GM18505 (cell line): ENCODE measurements around the gene CDCA3.
A peak's percentile ranks its signal among the peaks of the same experiment; 100 is the strongest.
"Not testable (repeated sequence)": the region's sequence is repeated elsewhere in the genome, so short reads cannot be mapped to it uniquely, and the experiment has no call there.

Experiments
- ATAC-seq: cut with Tn5 transposase; IDR thresholded peaks from one replicate; pipeline ENCODE4 v1.9.1; 2021; ENCODE audit not compliant: unreplicated experiment
- POLR2A ChIP-seq: IDR thresholded peaks from 4 replicates; pipeline ENCODE4 v1.6.1; 2011; ENCODE audit warnings: borderline replicate concordance; ENCODE audit not compliant: insufficient read depth, insufficient read length; ENCODE audit errors: extremely low read depth

The CDCA3 gene

GRCh38 chr12:6867413-6868210 is 16.5 kb upstream of the CDCA3 start, which contains the start of gene TPI1:
Gene TPI1 (plus strand): TSS chr12:6867531. CDS start chr12:6867567, 36 bp downstream.
- TF ChIP-seq POLR2A = peak; percentile 98
- ATAC-seq = peak; percentile 55

- ATAC-seq = peak; percentile 3
- TF ChIP-seq POLR2A = no peak
Measured at GRCh38 chr12:6866920-6867412, 15.9 kb upstream of the CDCA3 start.

DNA sequence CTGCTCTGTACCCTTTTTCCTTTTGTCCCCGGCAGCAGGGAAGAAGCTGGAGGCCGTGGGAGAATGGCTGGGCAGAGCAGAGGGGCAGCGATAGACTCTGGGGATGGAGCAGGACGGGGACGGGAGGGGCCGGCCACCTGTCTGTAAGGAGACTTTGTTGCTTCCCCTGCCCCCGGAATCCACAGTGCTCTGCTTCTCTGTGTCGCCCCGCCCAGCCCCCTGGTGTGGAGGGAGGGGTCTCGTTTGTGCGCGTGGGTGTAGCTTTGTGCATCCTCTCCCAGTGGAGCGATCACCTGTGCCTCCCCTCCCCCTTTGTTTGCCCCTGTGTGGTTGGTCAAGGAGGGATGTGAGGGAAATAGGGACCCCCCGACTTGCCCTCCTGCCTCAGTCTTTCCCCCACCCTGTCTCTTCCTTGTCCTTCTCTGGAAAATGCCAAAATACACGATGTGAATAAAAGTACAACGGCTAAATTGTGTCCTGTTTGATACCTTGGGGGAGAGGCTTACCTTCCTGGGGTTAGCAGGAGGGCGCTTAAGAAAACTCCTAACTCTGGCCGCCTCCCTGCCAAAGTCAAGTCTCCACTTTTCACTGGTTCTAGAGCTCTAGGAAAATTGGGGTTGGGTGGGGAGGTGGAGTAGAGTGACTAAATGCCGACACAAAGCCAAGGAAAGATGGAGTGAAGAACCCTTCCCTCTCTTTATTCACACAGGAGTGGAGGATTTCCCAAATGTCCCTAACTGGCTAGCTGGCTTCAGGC is 15.3 kb upstream of the CDCA3 start:
- TF ChIP-seq POLR2A = no peak
- no peak for ATAC-seq

GRCh38 chr12:6865307-6865706 is 14.2 kb upstream of the CDCA3 start:
- not testable (repeated sequence) for ATAC-seq

DNA sequence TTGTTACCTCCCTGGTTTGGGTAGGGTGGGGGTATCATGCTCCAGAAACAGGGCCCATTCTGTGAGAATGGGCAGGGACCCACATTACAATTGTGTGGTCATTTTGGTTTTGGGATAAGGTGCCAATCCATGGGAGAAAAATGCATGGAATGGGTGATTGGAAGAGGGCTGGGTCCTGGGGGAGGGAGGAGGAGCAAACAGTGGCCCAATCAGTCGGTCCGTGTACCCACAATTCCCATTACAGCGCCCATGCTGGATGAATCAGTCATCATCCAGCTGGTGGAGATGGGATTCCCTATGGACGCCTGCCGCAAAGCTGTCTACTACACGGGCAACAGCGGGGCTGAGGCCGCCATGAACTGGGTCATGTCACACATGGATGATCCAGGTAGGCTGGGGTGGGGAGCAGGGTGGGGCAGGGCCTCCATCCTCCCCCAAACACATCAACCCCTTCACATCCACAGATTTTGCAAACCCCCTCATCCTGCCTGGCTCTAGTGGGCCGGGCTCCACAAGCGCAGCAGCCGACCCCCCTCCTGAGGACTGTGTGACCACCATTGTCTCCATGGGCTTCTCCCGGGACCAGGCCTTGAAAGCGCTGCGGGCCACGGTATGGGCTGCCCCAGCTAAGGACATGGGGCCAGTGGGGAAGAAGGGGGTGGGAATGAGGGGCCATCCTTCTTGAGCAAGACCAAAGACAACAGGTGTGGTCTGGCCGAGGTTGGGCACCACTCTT is 12.7 kb upstream of the CDCA3 start:
- ATAC-seq = no peak
- TF ChIP-seq POLR2A = no peak

- TF ChIP-seq POLR2A = no peak
- ATAC-seq = no peak
Measured at GRCh38 chr12:6863033-6863432, 11.9 kb upstream of the CDCA3 start.

DNA sequence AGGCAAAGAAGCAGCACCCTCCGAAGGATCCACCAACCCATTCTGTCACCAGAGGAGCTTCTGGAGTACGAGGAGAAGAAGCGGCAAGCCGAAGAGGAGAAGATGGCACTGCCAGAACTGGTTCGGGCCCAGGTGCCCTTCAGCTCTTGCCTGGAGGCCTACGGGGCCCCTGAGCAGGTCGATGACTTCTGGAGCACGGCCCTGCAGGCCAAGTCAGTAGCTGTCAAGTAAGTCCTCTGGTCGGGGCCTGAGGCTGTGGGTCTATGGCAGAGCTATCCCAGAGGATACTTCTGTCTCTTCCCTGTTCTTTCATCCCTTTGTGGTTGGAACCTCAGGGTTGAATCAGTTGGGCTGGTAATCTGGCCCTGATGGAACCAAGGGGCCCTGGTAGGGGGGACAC is 10.3 kb upstream of the CDCA3 start:
- no peak for TF ChIP-seq POLR2A
- no peak for ATAC-seq

- no peak for ATAC-seq
- TF ChIP-seq POLR2A = no peak
Measured at GRCh38 chr12:6860942-6861341, 9.9 kb upstream of the CDCA3 start.

DNA sequence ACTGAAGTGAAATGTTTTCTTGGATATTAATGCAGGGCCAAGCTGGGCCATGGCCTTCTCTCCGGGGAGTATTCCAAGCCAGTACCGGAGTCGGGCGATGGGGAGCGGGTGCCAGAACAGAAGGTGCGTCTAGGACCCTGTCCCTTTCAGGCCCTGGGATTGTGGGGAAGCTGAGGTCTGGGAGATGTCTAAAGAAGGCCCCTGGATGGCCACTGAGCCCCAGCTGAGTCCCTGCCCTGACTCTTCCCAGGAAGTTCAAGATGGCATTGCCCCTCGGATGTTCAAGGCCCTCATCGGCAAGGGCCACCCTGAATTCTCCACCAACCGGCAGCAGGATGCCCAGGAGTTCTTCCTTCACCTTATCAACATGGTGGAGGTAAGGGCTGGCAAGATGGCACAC is 9.0 kb upstream of the CDCA3 start:
- no peak for ATAC-seq
- no peak for TF ChIP-seq POLR2A

DNA sequence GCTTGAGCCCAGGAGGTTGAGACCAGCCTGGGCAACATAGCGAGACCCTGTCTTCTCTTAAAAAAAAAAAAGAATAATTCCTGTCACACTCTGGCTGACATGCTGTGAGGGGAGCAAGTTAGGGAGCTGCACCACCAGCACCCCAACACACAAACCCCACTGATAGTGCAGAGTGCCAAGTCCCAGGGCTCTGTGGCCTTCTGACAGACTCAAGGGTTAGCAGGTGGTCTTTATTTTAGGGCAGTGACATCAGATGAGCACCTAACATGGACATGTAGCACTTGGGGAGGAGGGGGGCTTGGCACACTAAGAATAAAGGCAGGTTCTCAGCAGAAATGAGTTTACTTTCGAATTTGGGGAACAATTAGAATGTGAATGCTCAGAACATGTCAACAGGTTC is 7.7 kb upstream of the CDCA3 start:
- TF ChIP-seq POLR2A = no peak
- ATAC-seq = no peak

DNA sequence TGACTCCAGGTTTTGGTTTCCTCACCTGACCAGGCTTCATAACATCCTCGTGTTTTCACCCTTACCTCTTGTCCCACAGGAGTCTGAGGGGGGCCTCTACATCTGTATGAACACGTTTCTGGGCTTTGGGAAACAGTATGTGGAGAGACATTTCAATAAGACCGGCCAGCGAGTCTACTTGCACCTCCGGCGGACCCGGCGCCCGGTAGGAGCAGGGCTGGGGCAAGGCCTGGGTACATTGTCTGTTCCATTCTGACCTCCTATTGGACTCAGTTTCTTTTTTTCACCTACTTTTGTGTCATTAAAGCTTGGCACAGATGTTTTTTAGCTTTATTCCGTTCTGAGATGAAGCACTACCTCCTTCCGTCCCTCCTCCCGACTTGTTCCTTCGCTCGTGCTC is 4.2 kb upstream of the CDCA3 start:
- no peak for ATAC-seq
- no peak for TF ChIP-seq POLR2A

DNA sequence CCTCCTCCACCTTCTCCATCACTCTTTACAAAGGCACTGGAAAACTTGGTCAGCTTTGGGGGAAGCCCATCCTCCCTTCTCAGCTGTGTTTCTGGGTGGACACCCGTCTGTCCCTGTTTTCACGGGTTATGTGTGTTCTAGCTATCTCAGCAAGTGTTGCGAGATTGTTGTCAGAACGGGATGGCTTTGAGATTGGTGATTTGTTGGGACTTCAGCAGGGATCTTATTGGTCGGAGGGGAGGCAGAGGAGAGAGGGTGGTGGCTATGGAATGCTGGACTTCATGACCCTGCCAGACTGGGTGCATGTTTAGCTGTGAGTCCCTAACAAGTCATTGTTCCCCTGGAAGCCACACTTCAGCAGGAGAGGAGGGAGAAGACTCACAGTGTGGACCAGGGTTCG is 3.0 kb upstream of the CDCA3 start:
- TF ChIP-seq POLR2A = no peak
- ATAC-seq = no peak

- no peak for TF ChIP-seq POLR2A
Measured at GRCh38 chr12:6853626-6854025, 2.5 kb upstream of the CDCA3 start.

More at GRCh38 chr12:6853626-6854025, 2.5 kb upstream of the CDCA3 start:
- ATAC-seq = no peak
